Midbrain (tissue), 1 donor: ENCODE measurements around the gene OR5H14.

Source experiments
- DNase-seq: peaks from one replicate; lab custom pipeline; 2025; lab: John Stamatoyannopoulos, UW

Gene OR5H14

DNA sequence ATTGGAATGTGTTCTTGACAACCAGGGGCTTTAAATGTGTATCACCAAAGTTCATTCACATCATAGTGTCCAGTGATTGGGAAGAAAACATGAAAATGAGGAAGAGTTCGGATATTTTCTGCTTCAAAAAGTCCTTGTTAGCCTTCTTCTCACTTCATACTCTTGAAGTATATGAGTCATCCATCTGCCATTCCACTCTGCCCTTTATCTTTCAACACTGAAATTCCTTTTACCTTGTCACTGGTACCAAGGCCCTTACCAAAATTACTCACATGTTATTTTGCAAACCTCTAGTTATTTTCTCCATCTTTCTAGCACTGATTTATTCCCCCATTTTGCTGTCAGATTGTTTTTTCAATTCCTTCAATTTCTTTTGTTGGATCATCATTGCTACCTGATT is 51.7 kb downstream of the OR5H14 start:
- no peak for DNase-seq
